Measurements from ENCODE around the gene GASK1A.

DNA sequence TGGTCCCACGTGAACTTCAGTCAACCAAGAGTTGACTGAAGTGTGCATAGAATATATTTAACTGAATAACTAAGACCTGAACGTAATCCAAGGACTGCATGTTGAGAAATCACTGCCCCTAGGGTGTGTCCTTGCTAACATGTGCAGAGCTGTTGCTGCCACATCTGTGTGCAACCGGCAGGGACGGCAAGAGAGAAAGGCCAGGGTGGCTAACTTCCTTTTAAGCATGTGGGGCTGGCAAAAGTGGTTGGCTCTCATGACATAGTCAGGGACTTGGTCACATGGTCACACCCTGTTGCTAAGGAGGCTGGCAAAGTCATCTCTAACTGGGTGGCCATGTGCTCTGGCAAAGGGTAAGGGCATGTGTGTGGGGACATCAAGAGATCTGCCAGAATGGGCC is 52.4 kb downstream of the GASK1A start:
- TF ChIP-seq, protein P1, sequence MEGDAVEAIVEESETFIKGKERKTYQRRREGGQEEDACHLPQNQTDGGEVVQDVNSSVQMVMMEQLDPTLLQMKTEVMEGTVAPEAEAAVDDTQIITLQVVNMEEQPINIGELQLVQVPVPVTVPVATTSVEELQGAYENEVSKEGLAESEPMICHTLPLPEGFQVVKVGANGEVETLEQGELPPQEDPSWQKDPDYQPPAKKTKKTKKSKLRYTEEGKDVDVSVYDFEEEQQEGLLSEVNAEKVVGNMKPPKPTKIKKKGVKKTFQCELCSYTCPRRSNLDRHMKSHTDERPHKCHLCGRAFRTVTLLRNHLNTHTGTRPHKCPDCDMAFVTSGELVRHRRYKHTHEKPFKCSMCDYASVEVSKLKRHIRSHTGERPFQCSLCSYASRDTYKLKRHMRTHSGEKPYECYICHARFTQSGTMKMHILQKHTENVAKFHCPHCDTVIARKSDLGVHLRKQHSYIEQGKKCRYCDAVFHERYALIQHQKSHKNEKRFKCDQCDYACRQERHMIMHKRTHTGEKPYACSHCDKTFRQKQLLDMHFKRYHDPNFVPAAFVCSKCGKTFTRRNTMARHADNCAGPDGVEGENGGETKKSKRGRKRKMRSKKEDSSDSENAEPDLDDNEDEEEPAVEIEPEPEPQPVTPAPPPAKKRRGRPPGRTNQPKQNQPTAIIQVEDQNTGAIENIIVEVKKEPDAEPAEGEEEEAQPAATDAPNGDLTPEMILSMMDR (IDR thresholded peaks at IDR 0.05): no peak
- TF ChIP-seq POLR2A (IDR thresholded peaks at IDR 0.05) (no peak), POLR2AphosphoS5 (IDR thresholded peaks at IDR 0.05) (no peak)

All from breast epithelium (tissue), 3 donors.